ENCODE data around the gene ARHGAP24.

GRCh38 chr4:85587952-85588351 lies 113.0 kb downstream of the ARHGAP24 start:
- no peak for TF ChIP-seq REST (IDR thresholded peaks at IDR 0.05; ENCODE audit: low read depth)
- no peak for TF ChIP-seq TEAD4 (IDR thresholded peaks at IDR 0.05)
- no peak for TF ChIP-seq EGR1 (IDR thresholded peaks at IDR 0.05)
- TF ChIP-seq CEBPB (IDR thresholded peaks at IDR 0.05): no peak
- TF ChIP-seq YY1 (IDR thresholded peaks at IDR 0.05; ENCODE audit: low read depth): no peak
- TF ChIP-seq CREB1 (IDR thresholded peaks at IDR 0.05; ENCODE audit: low read depth): no peak
- TF ChIP-seq FOXM1 (IDR thresholded peaks at IDR 0.05; ENCODE audit: borderline replicate concordance, low read depth): no peak
- TF ChIP-seq, protein P1, sequence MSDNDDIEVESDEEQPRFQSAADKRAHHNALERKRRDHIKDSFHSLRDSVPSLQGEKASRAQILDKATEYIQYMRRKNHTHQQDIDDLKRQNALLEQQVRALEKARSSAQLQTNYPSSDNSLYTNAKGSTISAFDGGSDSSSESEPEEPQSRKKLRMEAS (IDR thresholded peaks at IDR 0.05): no peak
- TF ChIP-seq NFIC (IDR thresholded peaks at IDR 0.05): no peak
- TF ChIP-seq, protein P2, sequence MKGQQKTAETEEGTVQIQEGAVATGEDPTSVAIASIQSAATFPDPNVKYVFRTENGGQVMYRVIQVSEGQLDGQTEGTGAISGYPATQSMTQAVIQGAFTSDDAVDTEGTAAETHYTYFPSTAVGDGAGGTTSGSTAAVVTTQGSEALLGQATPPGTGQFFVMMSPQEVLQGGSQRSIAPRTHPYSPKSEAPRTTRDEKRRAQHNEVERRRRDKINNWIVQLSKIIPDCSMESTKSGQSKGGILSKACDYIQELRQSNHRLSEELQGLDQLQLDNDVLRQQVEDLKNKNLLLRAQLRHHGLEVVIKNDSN (IDR thresholded peaks at IDR 0.05): no peak
- TF ChIP-seq TAF1 (IDR thresholded peaks at IDR 0.05; ENCODE audit: low read depth): no peak
- no peak for TF ChIP-seq TCF12 (IDR thresholded peaks at IDR 0.05; ENCODE audit: low read depth)
